Activated CD8-positive, alpha-beta memory T cell treated with anti-CD3 and anti-CD28 coated beads, Interleukin-2, amount 50 U/mL, for 24 hours (primary cell): ENCODE results near the gene OLFML2B.

Experiments
- DNase-seq: peaks from one replicate; pipeline ENCODE4 v3.0.0-alpha.2; 2020; ENCODE audit errors: extremely low read depth

OLFML2B gene

DNA sequence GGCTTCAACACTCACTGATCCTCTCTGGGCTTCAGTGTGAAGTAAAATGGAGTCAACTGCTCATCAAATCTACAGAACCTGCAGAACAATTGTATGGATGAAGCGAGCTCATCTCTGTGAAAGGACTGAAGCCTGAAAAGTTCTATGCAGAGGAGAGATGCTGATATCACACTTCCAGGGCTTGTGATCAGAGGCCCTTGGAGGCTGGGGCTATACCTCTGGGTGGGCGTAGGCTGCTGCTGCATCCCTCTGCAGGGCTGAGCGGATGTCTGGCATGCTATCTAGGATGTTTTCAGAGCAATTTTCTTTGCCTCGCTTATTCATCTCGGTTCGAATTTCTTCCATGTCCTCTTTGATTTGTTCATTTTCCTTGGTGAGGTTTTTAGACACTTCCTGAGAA lies 17.6 kb downstream of the OLFML2B start:
- DNase-seq: no peak

DNA sequence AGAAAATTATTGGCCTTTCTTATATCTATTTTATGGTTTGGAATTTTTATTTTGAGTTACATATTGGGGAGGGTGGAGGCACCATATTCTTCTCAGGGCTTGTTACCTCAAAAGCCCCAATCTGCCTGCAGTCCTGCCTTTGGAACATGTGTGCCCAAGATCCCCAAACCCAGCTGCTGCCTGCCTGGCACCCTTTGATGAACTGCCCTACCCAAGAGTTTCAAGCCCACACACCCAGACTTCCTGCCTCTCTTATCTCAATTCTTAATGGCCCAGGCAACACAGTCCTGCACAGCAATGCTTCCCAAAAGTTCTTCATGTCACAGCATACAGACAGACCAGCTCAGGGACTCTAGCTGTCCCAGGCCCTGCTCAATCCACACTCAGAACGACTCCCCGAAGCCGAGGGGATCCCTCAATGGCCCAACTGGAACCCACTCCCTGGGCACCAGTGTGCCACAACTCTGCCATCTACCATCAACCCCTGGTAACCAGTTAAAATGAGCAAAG lies 19.2 kb downstream of the OLFML2B start:
- no peak for DNase-seq

- DNase-seq: no peak
Observed at GRCh38 chr1:162003830-162004215, 19.8 kb downstream of the OLFML2B start.

DNA sequence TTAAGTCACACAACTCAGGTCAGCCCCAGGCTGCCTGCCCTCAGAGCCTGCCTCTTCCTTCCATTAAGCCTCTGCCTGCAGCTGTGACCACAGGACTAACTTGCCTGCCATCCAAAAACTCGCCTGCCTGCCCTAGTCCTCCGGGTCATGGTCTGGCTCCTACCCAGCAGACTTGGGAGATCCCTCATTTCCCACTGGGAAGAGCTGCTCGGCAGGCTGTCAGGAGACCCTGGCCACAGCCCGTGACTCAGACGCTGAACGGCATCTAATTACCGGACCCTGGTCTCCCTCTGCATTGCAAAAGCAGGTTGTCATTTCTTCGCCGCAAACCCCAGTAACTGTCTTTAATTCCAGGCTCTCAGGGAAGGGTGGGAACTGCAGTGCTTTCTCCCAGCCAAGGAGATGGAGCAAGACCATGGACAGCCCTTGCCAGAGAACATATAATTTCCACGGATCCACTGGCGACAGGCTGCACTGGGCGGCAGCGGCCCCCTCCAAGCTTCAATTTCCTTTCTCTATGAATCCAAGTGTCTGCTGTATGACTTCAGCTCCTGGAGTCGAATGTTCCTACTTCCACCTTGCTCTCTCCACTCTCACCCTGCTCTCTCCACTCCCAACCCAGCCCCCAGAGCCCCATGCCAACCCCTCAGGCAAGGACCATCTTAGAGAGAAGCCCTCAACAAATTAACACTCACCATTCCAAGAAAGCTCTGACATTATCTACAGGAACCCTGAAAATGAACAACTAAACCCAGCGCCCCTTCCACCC lies 20.4 kb downstream of the OLFML2B start:
- DNase-seq: no peak

GRCh38 chr1:162000053-162000420 lies 23.6 kb downstream of the OLFML2B start:
- no peak for DNase-seq

- no peak for DNase-seq
Observed at GRCh38 chr1:161999301-162000052, 24.2 kb downstream of the OLFML2B start.

DNA sequence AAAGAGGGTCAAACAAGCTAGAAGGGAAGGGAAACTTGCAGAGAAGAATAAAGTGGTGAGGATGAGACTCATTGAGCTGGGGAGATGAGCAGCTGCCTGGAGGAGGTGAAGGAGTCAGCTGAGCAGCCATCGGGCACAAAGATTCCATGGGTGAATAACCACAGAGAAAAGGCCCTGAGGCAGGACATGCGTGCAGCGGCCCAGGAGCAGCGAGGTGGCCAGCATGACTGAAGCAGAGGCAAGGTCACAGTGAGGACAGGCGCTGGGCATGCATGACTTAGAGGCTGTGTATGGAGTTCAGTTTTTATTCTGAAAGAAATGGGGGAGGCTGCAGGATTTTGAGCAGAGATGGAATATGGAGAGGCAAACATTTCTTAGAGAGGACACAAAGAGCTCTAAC lies 24.9 kb downstream of the OLFML2B start:
- DNase-seq: no peak

- no peak for DNase-seq
Observed at GRCh38 chr1:161997152-161997551, 26.5 kb downstream of the OLFML2B start.

DNA sequence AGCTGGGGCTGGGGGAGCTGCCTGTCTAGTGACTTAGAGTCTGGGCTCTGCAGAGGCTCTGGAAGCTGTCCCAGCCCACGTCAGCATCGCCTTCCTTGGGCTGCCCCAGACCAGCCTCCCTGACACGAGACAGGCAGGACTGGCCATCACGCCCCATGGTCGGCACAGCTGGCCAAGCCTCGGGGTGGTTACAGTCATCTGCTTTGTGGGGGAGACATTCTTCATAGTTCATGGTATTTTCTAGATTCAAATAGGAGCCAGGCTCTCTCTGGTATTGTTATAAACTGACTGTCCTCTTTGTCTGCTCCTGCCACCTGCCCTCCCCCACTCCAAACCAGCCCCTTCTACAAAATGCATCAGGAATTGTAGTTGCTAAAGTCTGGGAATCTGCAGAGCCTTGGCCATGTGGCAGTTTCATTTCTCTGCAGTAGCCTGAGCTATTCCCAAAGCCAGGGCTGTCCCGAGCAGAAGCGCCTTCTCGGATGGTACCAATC lies 29.4 kb downstream of the OLFML2B start:
- DNase-seq: no peak

DNA sequence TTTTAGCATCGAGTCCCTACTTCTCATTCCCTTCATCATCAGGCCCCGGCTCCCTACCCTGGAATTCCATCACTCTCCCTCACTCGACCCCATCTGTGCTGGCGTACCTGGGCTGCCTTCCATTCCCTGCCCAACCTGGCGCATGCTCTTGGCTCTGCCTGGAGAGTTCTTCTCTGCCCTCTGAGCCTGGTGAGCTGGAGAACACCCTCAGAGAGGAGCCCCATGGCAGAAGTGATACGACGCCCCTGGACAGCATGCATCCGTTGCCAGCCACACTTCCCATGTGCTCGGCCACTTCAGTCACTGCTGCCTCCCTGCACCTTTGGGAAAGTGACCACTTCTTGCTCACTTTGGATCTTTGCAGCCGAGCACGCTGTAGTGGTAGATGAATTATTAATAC lies 30.1 kb downstream of the OLFML2B start:
- DNase-seq: no peak

DNA sequence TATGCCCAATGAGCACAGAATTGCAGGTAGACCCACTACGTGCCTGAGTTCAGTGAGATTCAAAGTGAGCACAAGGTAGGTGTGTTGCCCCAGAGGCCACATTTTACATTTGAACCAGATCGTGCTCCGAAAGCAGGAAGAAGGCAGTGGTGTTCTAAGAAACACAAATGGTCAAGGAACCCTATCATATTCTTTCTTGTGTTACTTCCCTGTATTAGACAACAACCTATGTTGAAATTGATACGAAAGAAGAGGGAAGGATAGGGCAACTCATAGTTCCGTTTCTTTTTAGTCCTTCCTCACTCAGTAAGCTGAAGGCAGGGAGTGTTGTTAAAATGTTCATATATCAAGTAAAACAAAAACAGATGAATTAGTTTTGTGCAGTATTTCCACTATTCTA lies 33.9 kb downstream of the OLFML2B start:
- DNase-seq: no peak

GRCh38 chr1:161989108-161989507 lies 34.6 kb downstream of the OLFML2B start:
- no peak for DNase-seq

GRCh38 chr1:161988413-161988812 lies 35.3 kb downstream of the OLFML2B start:
- no peak for DNase-seq

- DNase-seq: no peak
Observed at GRCh38 chr1:161987872-161988271, 35.8 kb downstream of the OLFML2B start.

- no peak for DNase-seq
Observed at GRCh38 chr1:161987303-161987702, 36.4 kb downstream of the OLFML2B start.

GRCh38 chr1:161986328-161986727 lies 37.3 kb downstream of the OLFML2B start:
- no peak for DNase-seq

DNA sequence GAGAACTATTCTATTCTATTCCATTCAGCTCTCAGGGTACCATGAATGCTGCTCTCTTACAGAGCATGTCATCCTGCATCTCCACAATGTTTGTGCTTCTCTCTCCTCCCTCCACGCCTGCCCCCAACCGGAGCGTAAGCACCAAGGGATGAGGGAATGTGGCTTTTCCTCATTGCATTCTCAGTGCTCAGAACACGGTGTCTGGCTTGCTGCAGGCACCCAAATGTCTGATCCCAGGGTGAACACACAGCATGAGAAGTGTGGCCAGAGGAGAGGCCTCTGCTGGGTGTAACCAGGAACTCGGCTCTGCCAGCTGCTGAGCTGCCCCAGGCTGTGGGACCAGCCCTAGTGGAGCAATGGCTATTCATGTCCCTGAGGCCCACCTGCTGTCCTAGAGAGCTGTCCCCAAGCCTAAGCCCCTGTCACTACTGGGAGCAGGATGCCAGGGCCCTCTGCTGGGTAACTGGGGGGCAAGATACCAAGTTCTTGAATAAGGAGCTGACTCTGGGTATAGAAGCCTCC lies 38.3 kb downstream of the OLFML2B start:
- no peak for DNase-seq

- no peak for DNase-seq
Observed at GRCh38 chr1:161983725-161984124, 39.9 kb downstream of the OLFML2B start.

DNA sequence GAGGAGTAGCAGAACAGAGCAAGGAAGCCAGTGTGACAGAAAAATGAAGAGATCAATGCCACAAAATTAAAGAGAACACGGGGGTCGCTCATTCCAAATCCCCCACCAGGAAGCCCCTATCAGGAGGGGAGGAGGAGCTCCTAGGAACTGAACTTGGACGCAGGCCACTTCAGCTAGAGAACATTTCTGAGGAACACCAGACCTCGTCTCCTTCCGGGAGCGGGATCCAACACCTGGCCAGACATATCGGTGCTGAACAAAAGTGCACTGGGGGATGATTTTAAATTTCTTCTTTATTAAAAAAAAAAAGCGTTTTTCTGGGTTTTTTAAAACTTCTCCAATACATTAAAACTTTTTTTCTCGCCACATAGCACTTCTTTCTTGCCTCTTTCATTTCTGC lies 40.8 kb downstream of the OLFML2B start:
- DNase-seq: no peak

DNA sequence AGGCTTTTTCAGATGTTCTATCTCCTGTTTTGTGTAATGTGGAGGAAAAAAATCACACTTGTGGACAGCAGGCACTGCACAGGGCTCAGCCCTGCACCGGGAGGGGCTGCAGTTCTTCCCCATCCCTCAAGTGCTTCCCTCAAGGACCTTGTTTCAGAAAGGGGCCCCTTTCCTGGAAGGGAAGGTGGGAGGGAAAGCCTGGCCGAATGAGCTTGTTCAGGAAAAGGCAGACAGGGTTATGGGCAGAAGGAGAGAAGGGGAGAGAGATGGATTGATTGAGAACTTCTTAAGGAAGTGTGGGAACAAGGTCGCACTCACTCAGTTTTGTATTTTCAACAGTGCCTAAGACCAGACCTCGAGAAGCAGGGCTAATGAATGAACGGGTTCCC lies 41.2 kb downstream of the OLFML2B start:
- DNase-seq: no peak

DNA sequence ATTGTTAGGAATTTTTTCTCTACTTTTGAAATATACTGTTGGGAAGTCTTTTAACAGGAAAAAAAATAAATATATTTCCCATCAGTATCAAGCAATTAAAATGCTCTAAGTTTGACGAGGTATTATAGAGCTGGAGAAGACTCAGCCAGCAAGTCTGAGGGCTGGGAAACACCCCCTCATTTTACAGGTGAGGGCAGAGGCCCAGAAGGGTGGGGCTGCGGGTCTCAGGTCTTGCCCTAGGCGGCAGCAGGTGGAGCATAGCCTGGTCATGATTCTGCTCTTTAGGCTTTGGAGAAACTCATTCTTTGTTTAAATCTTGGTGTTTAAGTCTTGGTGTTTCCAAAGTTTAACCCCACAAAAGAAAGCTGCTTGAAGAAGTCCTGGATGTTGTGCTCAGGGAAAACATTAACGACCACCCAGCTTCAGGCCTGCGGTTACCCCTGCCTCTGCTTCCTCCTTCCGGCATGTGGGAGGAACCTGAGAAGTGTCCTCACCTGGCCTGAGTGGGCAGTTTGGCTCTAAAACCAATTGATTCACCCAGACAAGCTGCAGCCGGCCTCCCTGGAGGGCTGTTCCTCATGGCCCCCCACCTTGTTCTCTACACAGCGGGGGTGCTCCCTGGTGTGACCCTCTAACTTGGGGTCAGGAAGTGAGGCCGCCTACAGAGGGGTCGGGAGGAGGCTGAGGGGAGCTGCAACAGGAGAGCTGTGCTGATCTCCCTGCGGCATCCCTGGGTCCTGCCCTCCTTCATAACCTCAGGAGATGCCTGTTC lies 41.7 kb downstream of the OLFML2B start:
- no peak for DNase-seq

GRCh38 chr1:161981126-161981525 lies 42.5 kb downstream of the OLFML2B start:
- no peak for DNase-seq
